GM12864 (cell line): Measurements from ENCODE around the gene AVEN.

Source experiments
- DNase-seq: peaks from one replicate; pipeline ENCODE4 v3.0.0-alpha.2; 2011; ENCODE audit warnings: low read depth
- H3K4me3 ChIP-seq: 2 replicates; pipeline ENCODE4 v1.5.1; 2011; ENCODE audit warnings: mild to moderate bottlenecking, low read depth, low read length, control low read depth
- TF ChIP-seq, protein P1 (sequence below): IDR thresholded peaks from 2 replicates; pipeline ENCODE4 v1.5.1; 2011; ENCODE audit warnings: low read depth, mild to moderate bottlenecking, moderate library complexity, low read length, control low read depth, inconsistent platforms; ENCODE audit errors: missing control alignments

Gene AVEN

GRCh38 chr15:33907326-33907725 is 131.7 kb downstream of the AVEN start:
- DNase-seq: no peak
- no peak overlapping the region for H3K4me3 ChIP-seq
- TF ChIP-seq, protein P1, sequence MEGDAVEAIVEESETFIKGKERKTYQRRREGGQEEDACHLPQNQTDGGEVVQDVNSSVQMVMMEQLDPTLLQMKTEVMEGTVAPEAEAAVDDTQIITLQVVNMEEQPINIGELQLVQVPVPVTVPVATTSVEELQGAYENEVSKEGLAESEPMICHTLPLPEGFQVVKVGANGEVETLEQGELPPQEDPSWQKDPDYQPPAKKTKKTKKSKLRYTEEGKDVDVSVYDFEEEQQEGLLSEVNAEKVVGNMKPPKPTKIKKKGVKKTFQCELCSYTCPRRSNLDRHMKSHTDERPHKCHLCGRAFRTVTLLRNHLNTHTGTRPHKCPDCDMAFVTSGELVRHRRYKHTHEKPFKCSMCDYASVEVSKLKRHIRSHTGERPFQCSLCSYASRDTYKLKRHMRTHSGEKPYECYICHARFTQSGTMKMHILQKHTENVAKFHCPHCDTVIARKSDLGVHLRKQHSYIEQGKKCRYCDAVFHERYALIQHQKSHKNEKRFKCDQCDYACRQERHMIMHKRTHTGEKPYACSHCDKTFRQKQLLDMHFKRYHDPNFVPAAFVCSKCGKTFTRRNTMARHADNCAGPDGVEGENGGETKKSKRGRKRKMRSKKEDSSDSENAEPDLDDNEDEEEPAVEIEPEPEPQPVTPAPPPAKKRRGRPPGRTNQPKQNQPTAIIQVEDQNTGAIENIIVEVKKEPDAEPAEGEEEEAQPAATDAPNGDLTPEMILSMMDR: no peak

- no peak overlapping the region for H3K4me3 ChIP-seq
- DNase-seq: no peak
- TF ChIP-seq, protein P1: no peak
Observed at GRCh38 chr15:33903661-33904060, 135.3 kb downstream of the AVEN start.

DNA sequence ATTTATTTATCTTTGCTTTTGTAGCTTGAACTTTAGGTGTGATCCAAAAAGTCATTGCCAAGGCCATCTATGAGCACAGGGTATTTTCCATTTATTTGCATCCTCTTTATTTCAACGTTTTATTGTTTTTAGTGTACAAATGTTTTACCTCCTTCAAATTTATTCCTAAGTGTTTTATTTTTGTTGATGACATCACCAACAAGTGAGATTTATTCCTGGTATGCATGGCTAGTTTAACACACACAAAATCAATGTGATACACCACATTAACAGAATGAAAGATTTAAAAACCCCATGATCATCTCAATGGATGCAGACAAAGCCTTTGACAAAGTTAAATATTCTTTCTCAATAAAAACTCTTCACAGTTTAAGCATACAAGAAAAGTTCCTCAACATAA is 137.0 kb downstream of the AVEN start:
- TF ChIP-seq, protein P1: no peak
- H3K4me3 ChIP-seq: no peak overlapping the region

DNA sequence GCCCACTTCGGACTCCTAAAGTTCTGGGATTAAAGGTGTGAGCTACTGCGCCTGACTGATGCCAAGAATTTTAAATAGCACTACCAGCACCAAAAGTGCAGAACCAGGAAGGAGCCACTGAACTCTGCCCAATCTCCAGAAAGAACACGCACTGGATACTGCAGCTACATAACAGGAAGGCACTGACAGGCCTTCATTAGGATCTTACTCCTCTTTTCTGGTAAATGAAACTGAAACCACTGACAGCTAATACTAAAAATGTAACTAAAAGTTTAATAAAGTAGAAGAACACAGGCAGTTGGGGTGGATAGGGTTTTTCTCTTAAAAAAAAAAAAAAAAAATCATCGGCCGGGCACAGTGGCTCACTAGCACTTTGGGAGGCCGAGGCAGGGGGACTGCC is 144.8 kb downstream of the AVEN start:
- TF ChIP-seq, protein P1: no peak
- DNase-seq: no peak

More for the DNA sequence above, 137.0 kb downstream of the AVEN start:
- no peak for DNase-seq

DNA sequence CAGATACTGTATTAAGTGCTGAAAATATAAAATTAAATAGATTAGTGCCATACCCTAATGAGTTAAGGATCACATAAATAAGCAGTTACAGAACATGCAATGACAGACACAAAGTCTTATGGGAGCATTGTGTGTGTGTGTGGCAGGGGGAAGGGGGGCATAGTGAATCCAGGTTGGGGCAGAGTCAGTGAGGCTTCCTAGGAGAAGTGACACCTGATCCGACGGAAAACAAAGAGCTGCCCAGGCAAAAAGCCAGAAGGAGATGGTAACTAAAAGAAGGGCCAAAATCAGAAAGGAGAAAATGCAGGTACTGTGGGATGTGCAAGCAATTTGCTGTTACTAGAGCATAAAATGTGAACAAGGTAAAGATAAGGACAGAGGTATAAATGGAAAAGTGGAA is 150.8 kb downstream of the AVEN start:
- no peak overlapping the region for H3K4me3 ChIP-seq
- TF ChIP-seq, protein P1: no peak
- DNase-seq: no peak

More for the DNA sequence above, 144.8 kb downstream of the AVEN start:
- H3K4me3 ChIP-seq: no peak overlapping the region

DNA sequence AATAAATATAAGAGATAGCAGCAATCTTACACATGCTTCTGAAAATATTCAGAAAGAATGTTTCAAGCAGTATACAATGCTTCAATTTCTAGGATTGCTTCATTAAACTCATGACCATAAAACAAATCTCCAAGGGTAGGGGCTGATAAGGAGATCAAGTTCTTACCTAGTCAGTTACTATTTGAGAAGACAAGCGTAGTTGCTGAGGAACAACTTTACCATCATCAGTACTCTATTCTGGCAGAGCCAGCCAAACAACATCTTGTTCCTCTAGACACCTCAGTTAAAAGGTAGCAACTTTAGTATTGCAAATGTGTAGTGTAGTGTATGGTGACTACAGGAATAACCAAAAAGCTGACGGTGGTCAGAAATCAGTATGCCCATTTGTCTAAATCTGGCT is 156.1 kb downstream of the AVEN start:
- TF ChIP-seq, protein P1: no peak
- H3K4me3 ChIP-seq: no peak overlapping the region
- DNase-seq: no peak

DNA sequence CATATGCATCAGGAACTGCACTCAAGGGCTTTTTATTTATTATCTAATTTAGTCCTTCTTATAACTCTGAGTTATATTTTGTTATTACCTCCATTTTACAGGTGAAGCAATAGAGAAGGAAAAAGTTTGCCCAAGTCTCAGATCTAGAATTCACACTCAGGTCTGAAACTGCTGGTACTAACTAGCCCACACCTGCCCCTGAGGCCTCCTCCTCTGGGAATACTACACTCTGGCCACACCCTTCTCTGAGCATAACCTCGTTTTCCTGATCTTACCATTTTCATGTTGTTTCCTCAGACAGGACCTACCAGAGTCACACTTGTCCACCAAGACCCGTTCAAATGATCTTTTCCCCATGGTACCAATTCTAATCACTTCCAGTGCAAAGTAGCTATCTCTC is 164.8 kb downstream of the AVEN start:
- DNase-seq: no peak
- H3K4me3 ChIP-seq: no peak overlapping the region
- TF ChIP-seq, protein P1: no peak
